ENCODE results near the gene DMTF1. TPM values are rescaled to one million over a fixed set of nuclear protein-coding genes. Genes with fewer than 3 reads are reported as not detected.
A peak's percentile ranks its signal among the peaks of the same experiment; 100 is the strongest.

The DMTF1 gene
- polyA plus RNA-seq (44.7 to 98.4 TPM (median 87.5 TPM) in 3 replicates), polyA minus RNA-seq (15.3 to 135 TPM (median 54.1 TPM) in 3 replicates)
- polyA plus RNA-seq (2011; ENCODE audit: low read depth), result 51.8 TPM
- polyA plus RNA-seq (2011; cell fraction: cytosol; rRNA removed), result 13.8 and 30.7 TPM in 2 replicates
- 194 and 267 TPM in 2 replicates for polyA plus RNA-seq (2011; cell fraction: nucleus; rRNA removed)
- 18.8 and 24.4 TPM in 2 replicates for polyA plus RNA-seq (2012; ENCODE audit: low replicate concordance)
- polyA minus RNA-seq (2011; cell fraction: cytosol; rRNA and poly(A)+ RNA removed), result 8.2 TPM
- polyA minus RNA-seq (2011; cell fraction: nucleus; rRNA and poly(A)+ RNA removed), result 81.5 and 130 TPM in 2 replicates

DNA sequence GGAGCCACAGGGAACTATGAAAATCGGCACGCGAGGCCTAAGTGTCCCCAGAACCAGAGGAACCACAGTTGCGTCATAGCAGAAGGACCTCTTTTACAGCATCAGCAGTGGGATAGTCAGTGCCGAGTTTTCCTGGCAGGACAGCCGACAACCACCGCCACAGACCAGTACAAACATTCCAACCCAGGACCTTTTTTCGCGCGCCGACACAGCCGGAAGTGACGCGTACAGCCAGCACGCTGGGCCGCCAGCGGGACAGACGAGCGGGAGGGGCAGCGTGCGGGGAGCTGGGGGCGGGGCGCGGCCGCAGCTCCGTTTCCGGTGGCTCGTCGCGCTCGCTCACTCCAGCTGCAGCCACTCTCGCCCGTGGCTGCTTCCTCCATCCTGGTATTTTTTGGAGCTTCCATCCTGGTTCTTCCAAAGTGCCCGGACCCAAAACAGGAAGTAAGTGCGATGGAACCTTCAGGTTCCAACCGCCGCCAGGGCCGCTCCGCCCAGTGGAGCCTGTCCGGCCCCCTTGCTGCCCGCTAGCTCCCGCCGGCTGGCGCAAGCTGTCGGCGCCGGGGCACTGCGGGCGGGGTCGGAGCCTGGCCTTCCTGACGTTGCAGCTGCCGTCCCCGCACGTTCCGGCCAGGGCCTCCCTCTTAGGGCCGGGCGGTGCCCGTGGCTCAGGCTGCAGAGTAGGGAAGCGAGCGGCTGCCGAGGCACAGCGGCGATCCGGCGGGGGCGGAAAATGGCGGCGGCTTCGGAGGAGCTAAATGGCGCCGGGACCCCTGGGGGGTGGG, at the start of gene DMTF1:
DMTF1 (plus strand) TSS at position 342 of the 785 bp plus-strand sequence. CDS start 12,489 bp downstream, outside the sequence.
- peaks cover 38% of the 10 kb centered on the region for H3K4me1 ChIP-seq (ENCODE audit: control insufficient read depth, extremely low read depth, insufficient read depth, low read length)
- H3K4me2 ChIP-seq (ENCODE audit: control insufficient read depth, extremely low read depth, insufficient read depth, low read depth, low read length), result peak within 1 kb of the TSS; percentile 97
- FAIRE-seq (no peak), DNase-seq (ENCODE audit: low read depth, low spot score) (no peak)
- peaks cover 0 to 8% of the 10 kb centered on the region in 2 experiments for H3K36me3 ChIP-seq (ENCODE audit: control insufficient read depth in 2 of 2, extremely low read depth in 1 of 2, insufficient read depth in 2 of 2, low read length in 2 of 2)
- H3K79me2 ChIP-seq (ENCODE audit: control insufficient read depth, insufficient read depth, low read length), result peaks cover 44% of the 10 kb centered on the region
- peak within 1 kb of the TSS; percentile 99 for H3K9ac ChIP-seq (ENCODE audit: control insufficient read depth, extremely low read depth, insufficient read depth, low read length)
- TF ChIP-seq, protein P1, sequence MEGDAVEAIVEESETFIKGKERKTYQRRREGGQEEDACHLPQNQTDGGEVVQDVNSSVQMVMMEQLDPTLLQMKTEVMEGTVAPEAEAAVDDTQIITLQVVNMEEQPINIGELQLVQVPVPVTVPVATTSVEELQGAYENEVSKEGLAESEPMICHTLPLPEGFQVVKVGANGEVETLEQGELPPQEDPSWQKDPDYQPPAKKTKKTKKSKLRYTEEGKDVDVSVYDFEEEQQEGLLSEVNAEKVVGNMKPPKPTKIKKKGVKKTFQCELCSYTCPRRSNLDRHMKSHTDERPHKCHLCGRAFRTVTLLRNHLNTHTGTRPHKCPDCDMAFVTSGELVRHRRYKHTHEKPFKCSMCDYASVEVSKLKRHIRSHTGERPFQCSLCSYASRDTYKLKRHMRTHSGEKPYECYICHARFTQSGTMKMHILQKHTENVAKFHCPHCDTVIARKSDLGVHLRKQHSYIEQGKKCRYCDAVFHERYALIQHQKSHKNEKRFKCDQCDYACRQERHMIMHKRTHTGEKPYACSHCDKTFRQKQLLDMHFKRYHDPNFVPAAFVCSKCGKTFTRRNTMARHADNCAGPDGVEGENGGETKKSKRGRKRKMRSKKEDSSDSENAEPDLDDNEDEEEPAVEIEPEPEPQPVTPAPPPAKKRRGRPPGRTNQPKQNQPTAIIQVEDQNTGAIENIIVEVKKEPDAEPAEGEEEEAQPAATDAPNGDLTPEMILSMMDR (optimal IDR thresholded peaks at IDR 0.05 in 1 of 3, IDR thresholded peaks at IDR 0.05 in 1 of 3, conservative IDR thresholded peaks at IDR 0.05 in 1 of 3; ENCODE audit: extremely low read depth in 1 of 3, insufficient read depth in 2 of 3, low read length in 3 of 3), result no peak
- TF ChIP-seq EZH2 (IDR thresholded peaks at IDR 0.05; ENCODE audit: low read length), result no peak
- peak within 1 kb of the TSS; percentile 96 for H3K27ac ChIP-seq (ENCODE audit: control insufficient read depth, insufficient read depth, low read length)
- H3K27me3 ChIP-seq (ENCODE audit: control insufficient read depth, extremely low read depth, insufficient read depth, low read length), result no peaks in the 10 kb centered on the region
- peak within 1 kb of the TSS; percentile 83 to 100 (median 97) for H3K4me3 ChIP-seq (ENCODE audit: control insufficient read depth in 2 of 3, extremely low read depth in 1 of 3, insufficient read depth in 2 of 3, low read depth in 1 of 3, low read length in 3 of 3)
- H2AFZ ChIP-seq (ENCODE audit: control insufficient read depth, low read length), result peak within 1 kb of the TSS; percentile 100
- H3K9me3 ChIP-seq (ENCODE audit: control insufficient read depth, low read depth, low read length), result no peaks in the 10 kb centered on the region
- no peaks in the 10 kb centered on the region for H3K9me1 ChIP-seq (ENCODE audit: control insufficient read depth, extremely low read depth, insufficient read depth, low read length)
- dilution Hi-C loops (cut with MboI; ENCODE audit: extremely low pct_ligation_motif_present, low sequenced_read_pairs), result no loop called here
- peaks cover 4% of the 10 kb centered on the region for H4K20me1 ChIP-seq (ENCODE audit: control insufficient read depth, extremely low read depth, insufficient read depth, low read length)

DNA sequence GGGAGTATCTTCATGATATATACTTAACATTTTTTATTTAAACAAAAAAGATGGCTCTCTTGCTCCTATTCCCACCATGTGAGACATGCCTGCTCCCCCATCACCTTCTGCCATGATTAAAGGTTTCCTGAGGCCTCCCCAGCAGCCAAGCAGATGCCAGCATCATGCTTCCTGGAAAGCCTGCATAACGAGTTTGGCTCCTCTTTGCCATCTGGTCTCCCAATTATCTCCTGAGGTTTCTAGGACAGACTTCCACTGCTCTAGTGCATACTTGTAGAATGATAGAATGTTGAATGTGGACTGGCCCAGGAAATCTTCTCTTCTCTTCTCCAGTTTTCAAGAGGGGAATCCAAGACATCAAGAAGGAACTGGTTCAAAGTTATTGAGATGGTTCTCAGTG, 46.9 kb upstream of the DMTF1 start:
- TF ChIP-seq EZH2 (IDR thresholded peaks at IDR 0.05; ENCODE audit: low read length), result no peak
- TF ChIP-seq, protein P1 (optimal IDR thresholded peaks at IDR 0.05 in 1 of 3, IDR thresholded peaks at IDR 0.05 in 1 of 3, conservative IDR thresholded peaks at IDR 0.05 in 1 of 3; ENCODE audit: extremely low read depth in 1 of 3, insufficient read depth in 2 of 3, low read length in 3 of 3), result no peak
- FAIRE-seq (no peak), DNase-seq (ENCODE audit: low read depth, low spot score) (no peak)
- Histone ChIP-seq H3K4me2 (ENCODE audit: control insufficient read depth, extremely low read depth, insufficient read depth, low read depth, low read length) (no peak overlapping the region), H2AFZ (ENCODE audit: control insufficient read depth, low read length) (no peak overlapping the region), H3K9me3 (ENCODE audit: control insufficient read depth, low read depth, low read length) (no peaks in the 10 kb centered on the region), H3K27me3 (ENCODE audit: control insufficient read depth, extremely low read depth, insufficient read depth, low read length) (no peaks in the 10 kb centered on the region), H4K20me1 (ENCODE audit: control insufficient read depth, extremely low read depth, insufficient read depth, low read length) (no peaks in the 10 kb centered on the region), H3K4me3 (ENCODE audit: control insufficient read depth in 2 of 3, extremely low read depth in 1 of 3, insufficient read depth in 2 of 3, low read depth in 1 of 3, low read length in 3 of 3) (no peak overlapping the region), H3K36me3 (ENCODE audit: control insufficient read depth in 2 of 2, extremely low read depth in 1 of 2, insufficient read depth in 2 of 2, low read length in 2 of 2) (no peaks in the 10 kb centered on the region), H3K9me1 (ENCODE audit: control insufficient read depth, extremely low read depth, insufficient read depth, low read length) (no peaks in the 10 kb centered on the region), H3K4me1 (ENCODE audit: control insufficient read depth, extremely low read depth, insufficient read depth, low read length) (peaks cover 7% of the 10 kb centered on the region), H3K27ac (ENCODE audit: control insufficient read depth, insufficient read depth, low read length) (no peak overlapping the region), H3K79me2 (ENCODE audit: control insufficient read depth, insufficient read depth, low read length) (no peaks in the 10 kb centered on the region), H3K9ac (ENCODE audit: control insufficient read depth, extremely low read depth, insufficient read depth, low read length) (no peak overlapping the region)
- dilution Hi-C loops (cut with MboI; ENCODE audit: extremely low pct_ligation_motif_present, low sequenced_read_pairs), result no loop called here
